GM18867 (cell line): ENCODE measurements around the gene POLH.
"Not testable (repeated sequence)": the region's sequence is repeated elsewhere in the genome, so short reads cannot be mapped to it uniquely, and the experiment has no call there.

Experiments
- ATAC-seq: cut with Tn5 transposase; IDR thresholded peaks from one replicate; pipeline ENCODE4 v1.9.1; 2021; ENCODE audit warnings: mild to moderate bottlenecking, moderate library complexity; ENCODE audit not compliant: unreplicated experiment

POLH gene

GRCh38 chr6:43629505-43630300, 53.7 kb downstream of the POLH start:
- ATAC-seq, result peak; percentile 61

- ATAC-seq, result no peak
Observed at GRCh38 chr6:43630980-43631619, 55.1 kb downstream of the POLH start.

DNA sequence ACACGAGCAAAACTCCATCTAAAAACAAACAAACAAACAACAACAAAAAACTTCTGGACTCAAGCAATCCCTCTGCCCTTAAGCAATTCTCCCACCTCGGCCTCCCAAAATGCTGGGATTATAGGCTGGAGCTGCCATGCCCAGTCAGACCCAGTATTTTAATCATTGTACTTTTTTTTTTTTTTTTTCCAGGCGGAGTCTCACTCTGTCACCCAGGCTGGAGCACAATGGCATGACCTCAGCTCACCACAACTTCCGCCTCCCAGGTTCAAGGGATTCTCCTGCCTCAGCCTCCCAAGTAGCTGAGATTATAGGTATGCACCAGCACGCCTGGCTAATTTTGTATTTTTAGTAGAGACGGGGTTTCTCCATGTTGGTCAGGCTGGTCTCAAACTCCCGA, 57.0 kb downstream of the POLH start:
- not testable (repeated sequence) for ATAC-seq

GRCh38 chr6:43634702-43635303, 58.8 kb downstream of the POLH start:
- ATAC-seq, result no peak

- ATAC-seq, result peak; percentile 77
Observed at GRCh38 chr6:43635387-43636307, 59.7 kb downstream of the POLH start, which contains the start of gene MAD2L1BP. MAD2L1BP (plus strand) TSS chr6:43635840; CDS start chr6:43635876, 36 bp downstream.

GRCh38 chr6:43636308-43636659, 60.3 kb downstream of the POLH start:
- ATAC-seq, result peak; percentile 14

DNA sequence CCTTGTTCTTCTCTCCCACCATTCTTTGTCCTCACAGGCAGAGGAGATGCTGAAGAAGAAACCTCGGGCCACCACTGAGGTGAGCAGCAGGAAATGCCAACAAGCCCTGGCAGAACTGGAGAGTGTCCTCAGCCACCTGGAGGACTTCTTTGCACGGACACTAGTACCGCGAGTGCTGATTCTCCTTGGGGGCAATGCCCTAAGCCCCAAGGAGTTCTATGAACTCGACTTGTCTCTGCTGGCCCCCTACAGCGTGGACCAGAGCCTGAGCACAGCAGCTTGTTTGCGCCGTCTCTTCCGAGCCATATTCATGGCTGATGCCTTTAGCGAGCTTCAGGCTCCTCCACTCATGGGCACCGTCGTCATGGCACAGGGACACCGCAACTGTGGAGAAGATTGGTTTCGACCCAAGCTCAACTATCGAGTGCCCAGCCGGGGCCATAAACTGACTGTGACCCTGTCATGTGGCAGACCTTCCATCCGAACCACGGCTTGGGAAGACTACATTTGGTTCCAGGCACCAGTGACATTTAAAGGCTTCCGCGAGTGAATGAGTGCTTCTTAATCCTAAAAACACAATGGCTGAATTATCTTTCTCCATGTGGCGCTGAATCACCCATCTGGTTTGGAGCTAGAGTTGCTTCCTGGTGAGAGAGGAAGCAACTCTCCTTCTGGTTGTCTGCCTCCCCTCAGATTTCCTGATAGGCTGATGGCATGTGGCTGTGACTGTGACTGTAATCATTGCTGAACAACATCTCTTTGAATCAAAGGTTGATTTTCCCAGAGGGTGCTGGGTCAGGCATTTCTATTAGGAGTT, 64.2 kb downstream of the POLH start:
- no peak for ATAC-seq

DNA sequence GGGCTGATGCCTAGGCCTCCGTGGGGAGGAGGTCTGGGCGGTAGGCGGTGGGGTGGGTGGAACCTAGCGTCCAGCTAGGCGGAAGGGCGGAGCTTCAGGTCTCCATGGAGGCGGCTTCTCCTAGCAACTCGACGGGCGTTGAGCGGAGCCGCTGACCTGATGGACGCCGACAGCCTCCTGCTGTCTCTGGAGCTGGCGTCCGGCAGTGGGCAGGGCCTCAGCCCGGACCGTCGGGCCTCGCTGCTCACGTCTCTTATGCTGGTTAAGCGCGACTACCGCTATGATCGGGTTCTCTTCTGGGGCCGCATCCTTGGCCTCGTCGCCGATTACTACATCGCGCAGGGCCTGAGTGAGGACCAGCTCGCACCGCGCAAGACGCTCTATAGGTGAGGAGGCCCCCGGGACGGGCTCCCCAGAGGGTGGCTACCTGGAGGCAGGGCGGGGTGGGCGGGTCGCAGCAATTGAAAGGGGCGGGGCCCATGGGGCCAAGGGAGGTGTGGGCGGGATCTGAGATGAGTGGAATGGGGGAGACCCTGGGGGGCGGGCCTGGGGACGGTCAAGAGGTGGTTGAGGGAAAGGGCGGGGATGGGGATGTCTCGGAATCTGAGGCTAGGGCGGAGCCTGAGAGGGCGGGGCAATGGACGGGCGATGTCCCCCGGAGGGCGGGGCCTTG, 69.1 kb downstream of the POLH start, which contains the start of gene RSPH9:
TSS of gene RSPH9 (plus strand) at position 97 of the 673 bp plus-strand sequence. CDS start at position 160, 63 bp downstream.
- ATAC-seq, result no peak

DNA sequence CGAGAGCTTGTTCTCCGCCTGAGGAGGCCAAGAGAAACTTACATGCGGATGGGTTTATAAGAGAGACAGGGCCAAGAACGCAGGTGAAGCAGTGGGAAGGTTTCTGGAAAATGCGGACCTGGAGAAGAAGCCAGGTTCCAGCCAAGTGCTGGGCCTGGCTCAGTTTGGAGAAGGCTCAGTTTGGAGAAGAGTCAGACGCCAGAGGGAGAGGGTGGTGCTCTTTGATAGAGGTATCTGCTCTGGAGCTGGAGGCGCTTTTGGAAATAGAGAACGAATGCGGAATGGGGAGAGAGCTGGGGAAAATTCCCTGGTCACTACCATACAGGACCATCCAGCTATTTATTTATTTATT, 69.6 kb downstream of the POLH start:
- no peak for ATAC-seq

- no peak for ATAC-seq
Observed at GRCh38 chr6:43647613-43648012, 71.6 kb downstream of the POLH start.

GRCh38 chr6:43648248-43648647, 72.3 kb downstream of the POLH start:
- no peak for ATAC-seq

- not testable (repeated sequence) for ATAC-seq
Observed at GRCh38 chr6:43652822-43653221, 76.8 kb downstream of the POLH start.

DNA sequence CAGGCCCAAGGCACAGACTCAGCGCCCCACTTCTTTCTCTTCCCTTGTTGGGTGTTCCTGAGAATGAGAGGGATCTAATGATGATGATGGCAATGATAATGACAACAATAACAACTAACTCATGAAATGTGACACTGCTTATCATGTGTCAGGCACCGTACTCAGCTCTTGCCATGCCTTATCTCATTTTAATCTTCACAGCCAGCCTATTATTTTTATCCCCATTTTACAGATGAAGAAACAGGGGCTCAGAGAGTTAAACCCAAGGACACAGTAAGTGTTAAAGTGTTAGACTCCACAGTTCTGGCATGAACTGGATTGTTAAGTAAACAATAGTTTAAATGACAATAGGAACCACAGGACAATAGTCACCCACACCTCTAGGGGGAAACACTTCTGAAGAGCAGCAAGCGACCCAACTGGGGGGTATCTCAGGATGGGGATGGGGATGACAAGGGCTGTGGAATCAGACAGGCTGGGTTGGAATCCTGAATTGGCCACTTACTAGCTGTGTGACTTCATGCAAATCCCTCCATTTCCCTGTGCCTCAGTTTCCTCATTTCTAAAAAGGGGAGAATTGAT, 81.3 kb downstream of the POLH start:
- no peak for ATAC-seq

DNA sequence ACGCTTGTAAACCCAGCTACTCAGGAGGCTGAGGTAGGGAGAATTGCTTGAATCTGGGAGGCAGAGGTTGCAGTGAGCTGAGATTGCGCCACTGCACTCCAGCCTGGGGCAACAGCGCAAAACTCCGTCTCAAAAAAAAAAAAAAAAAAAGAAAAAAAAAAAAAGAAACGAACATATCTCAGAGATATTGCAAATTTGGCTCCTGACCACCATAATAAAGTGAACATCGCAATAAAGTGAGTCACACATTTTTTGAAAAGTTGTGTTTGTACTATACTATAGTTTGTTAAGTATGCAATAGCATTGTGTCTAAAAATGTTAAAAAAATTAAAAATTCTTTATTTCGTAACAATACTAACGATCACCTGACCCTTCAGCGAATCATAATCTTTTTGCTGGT, 82.2 kb downstream of the POLH start:
- no peak for ATAC-seq

- ATAC-seq, result not testable (repeated sequence)
Observed at GRCh38 chr6:43662948-43663347, 87.0 kb downstream of the POLH start.
